ENCODE measurements around the gene E4F1.

The E4F1 gene

DNA sequence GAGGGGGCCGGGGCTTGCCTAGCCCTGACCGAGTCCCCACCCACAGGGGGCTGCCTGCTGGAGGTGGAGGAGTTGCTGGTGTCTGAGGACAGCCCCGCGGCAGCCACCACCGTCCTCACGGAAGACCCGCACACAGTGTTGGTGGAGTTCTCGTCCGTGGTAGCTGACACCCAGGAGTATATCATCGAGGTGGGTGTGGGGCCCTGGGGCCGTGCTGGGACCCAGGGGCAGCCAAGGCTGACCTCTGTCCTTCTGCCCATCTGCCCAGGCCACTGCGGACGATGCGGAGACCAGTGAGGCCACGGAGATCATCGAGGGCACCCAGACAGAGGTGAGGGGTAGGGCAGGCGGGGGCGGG is 11.4 kb downstream of the E4F1 start:
- no peak for DNase-seq (ENCODE audit: low read depth)

DNA sequence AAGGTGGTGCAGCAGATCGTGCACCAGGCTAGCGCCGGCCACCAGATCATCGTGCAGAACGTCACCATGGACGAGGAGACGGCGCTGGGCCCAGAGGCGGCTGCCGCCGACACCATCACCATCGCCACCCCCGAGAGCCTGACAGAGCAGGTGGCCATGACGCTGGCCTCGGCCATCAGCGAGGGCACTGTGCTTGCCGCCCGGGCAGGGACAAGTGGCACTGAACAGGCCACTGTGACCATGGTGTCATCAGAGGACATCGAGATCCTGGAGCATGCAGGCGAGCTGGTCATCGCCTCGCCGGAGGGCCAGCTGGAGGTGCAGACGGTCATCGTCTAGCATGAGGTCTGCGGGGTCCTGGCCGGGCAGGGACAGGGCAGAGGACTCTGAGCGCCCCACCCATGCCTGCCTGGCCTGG is 11.9 kb downstream of the E4F1 start:
- no peak for DNase-seq (ENCODE audit: low read depth)
- H3K4me3 ChIP-seq (ENCODE audit: low read depth, low read length): no peak overlapping the region
- TF ChIP-seq, protein P1, sequence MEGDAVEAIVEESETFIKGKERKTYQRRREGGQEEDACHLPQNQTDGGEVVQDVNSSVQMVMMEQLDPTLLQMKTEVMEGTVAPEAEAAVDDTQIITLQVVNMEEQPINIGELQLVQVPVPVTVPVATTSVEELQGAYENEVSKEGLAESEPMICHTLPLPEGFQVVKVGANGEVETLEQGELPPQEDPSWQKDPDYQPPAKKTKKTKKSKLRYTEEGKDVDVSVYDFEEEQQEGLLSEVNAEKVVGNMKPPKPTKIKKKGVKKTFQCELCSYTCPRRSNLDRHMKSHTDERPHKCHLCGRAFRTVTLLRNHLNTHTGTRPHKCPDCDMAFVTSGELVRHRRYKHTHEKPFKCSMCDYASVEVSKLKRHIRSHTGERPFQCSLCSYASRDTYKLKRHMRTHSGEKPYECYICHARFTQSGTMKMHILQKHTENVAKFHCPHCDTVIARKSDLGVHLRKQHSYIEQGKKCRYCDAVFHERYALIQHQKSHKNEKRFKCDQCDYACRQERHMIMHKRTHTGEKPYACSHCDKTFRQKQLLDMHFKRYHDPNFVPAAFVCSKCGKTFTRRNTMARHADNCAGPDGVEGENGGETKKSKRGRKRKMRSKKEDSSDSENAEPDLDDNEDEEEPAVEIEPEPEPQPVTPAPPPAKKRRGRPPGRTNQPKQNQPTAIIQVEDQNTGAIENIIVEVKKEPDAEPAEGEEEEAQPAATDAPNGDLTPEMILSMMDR (IDR thresholded peaks at IDR 0.05; ENCODE audit: control insufficient read depth, extremely low read depth, insufficient read depth): no peak

More for the DNA sequence above, 11.4 kb downstream of the E4F1 start:
- H3K4me3 ChIP-seq (ENCODE audit: low read depth, low read length): no peak overlapping the region
- TF ChIP-seq, protein P1 (IDR thresholded peaks at IDR 0.05; ENCODE audit: control insufficient read depth, extremely low read depth, insufficient read depth): no peak

DNA sequence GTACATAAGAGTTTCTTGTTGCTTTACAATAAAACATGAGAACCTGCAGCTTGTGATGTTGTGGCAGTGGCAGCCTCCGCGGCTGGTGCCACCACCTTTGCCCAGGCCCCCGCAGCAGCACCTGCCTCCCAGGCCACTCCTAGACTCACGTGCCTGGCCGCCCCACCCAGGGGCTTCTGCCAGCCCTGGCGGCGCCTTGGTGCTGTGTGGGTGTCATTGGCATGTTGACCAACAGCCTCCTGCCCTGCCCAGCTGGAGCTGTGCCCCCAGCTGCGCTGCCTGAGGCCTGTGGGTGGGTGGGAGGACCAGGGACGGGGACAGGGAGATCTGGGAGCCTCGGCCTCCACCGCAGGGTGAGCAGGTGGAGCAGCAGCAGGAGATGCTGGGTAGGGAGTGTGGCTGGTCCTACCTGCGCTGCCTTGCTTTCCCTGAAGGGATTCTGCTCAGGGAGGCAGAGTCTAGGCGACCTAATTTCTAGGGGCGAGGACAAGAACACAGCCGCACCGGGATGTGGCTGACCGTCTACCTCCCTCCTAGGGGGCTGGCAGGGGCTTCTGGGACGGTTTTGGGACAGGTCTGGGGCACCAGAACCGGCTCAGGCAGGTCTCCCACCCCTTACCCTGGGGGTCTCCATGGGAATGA is 12.4 kb downstream of the E4F1 start:
- DNase-seq (ENCODE audit: low read depth): no peak
- TF ChIP-seq, protein P1 (IDR thresholded peaks at IDR 0.05; ENCODE audit: control insufficient read depth, extremely low read depth, insufficient read depth): no peak
- H3K4me3 ChIP-seq (ENCODE audit: low read depth, low read length): no peak overlapping the region

DNA sequence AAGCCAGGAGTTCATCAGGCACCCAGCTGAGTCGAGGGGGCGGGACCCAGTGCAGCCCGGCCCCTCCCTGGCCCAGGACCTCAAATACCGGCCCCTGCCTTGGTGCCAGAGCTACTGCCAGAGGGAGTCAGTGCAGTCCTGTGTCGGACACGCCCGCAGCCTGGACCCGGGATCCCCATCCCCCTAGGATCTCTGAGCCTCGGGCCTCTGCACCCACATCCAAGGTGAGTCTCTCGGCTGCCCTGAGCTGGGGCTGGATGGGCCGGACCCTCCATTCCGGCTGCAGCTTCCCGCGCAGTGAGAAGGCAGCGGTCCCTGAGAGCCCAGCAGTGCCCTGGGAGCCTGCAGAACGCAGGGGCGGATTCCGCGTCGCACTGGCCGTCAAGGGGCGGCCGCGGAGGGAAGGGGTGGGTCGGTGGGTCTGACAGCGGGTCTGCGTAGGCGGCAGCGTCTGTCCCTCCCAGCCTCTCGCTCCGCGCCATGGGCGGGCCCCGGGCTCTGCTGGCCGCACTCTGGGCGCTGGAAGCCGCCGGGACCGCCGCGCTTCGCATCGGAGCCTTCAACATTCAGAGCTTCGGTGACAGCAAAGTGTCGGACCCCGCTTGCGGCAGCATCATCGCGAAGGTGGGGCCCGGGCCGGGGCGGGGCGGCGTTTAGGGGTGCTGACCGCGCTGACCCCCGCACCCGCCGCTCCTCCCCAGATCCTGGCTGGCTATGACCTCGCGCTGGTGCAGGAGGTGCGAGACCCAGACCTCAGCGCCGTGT is 13.1 kb downstream of the E4F1 start, which contains the start of gene DNASE1L2:
DNASE1L2 (plus strand) TSS at position 108 of the 765 bp plus-strand sequence; CDS start at position 481, 373 bp downstream.
- DNase-seq (ENCODE audit: low read depth): no peak
- TF ChIP-seq, protein P1 (IDR thresholded peaks at IDR 0.05; ENCODE audit: control insufficient read depth, extremely low read depth, insufficient read depth): no peak
- no peak within 1 kb of the TSS for H3K4me3 ChIP-seq (ENCODE audit: low read depth, low read length)

DNA sequence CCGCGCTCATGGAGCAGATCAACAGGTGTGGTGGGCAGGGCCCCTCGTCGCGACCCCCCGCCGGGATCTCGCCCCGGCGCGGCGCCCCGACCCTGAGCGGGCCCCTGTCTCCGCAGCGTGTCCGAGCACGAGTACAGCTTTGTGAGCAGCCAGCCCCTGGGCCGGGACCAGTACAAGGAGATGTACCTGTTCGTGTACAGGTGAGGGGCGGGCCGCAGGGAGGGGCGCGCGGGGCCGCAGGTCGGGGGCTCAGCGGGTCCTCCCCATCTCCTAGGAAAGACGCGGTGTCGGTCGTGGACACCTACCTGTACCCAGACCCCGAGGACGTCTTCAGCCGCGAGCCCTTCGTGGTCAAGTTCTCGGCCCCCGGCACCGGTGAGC is 13.7 kb downstream of the E4F1 start:
- no peak overlapping the region for H3K4me3 ChIP-seq (ENCODE audit: low read depth, low read length)
- DNase-seq (ENCODE audit: low read depth): no peak
- TF ChIP-seq, protein P1 (IDR thresholded peaks at IDR 0.05; ENCODE audit: control insufficient read depth, extremely low read depth, insufficient read depth): no peak

DNA sequence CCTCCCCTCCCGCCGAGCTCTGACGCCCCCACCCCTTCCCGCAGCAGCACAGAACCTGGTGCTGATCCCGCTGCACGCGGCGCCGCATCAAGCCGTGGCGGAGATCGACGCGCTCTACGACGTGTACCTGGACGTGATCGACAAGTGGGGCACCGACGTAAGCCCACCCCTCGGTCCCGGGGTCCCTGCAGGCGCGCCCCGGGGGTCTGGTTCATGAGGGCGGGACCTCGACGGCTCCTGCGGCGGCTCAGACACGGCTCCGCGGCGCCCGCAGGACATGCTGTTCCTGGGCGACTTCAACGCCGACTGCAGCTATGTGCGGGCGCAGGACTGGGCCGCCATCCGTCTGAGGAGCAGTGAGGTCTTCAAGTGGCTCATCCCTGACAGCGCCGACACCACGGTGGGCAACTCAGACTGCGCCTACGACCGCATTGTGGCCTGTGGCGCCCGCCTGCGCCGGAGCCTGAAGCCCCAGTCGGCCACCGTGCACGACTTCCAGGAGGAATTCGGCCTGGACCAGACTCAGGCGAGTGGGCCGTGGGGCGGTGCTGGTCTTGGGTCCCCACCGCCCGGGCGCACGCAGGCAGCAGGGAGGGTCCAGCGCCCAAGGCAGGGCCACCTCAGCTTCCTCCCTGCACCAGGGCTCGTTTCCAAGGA is 14.2 kb downstream of the E4F1 start:
- no peak for DNase-seq (ENCODE audit: low read depth)
- TF ChIP-seq, protein P1 (IDR thresholded peaks at IDR 0.05; ENCODE audit: control insufficient read depth, extremely low read depth, insufficient read depth): no peak
- H3K4me3 ChIP-seq (ENCODE audit: low read depth, low read length): no peak overlapping the region

Data from LNCaP clone FGC (cell line).